Mononuclear cell (primary cell): ENCODE data around the gene DPP8. TPM values are rescaled to one million over a fixed set of nuclear protein-coding genes. Genes with fewer than 3 reads are reported as not detected.

Experiments used
- H3K27me3 ChIP-seq: 2 replicates; pipeline ENCODE4 v1.6.0; 2011; ENCODE audit warnings: low read length, control low read depth; ENCODE audit not compliant: insufficient read depth
- H3K4me1 ChIP-seq: 2 replicates; pipeline ENCODE4 v1.5.1; 2011; ENCODE audit warnings: mild to moderate bottlenecking, low read length, control low read depth; ENCODE audit not compliant: insufficient read depth
- H3K4me3 ChIP-seq: 2 replicates; pipeline ENCODE4 v1.5.1; 2011; ENCODE audit warnings: mild to moderate bottlenecking, low read length, moderate library complexity
- H3K9me3 ChIP-seq: 2 replicates; pipeline ENCODE4 v1.5.1; 2011; ENCODE audit warnings: low read depth, mild to moderate bottlenecking, control low read depth, low read length
- total RNA-seq: library from RNA; depleted of rRNA; stranded (reverse); fragments of >200 nt; gene quantifications from one replicate; pipeline ENCODE4 v1.2.3, GENCODE V29; 2012

DPP8 gene
- total RNA-seq, 1 donor: 51.1 TPM

GRCh38 chr15:65423976-65424679 lies 93.4 kb downstream of the DPP8 start:
- Histone ChIP-seq H3K4me3 (no peak overlapping the region), H3K27me3 (peaks cover 39% of the 10 kb centered on the region), H3K4me1 (peaks cover 14% of the 10 kb centered on the region), H3K9me3 (no peaks in the 10 kb centered on the region)

GRCh38 chr15:65423150-65423975 lies 94.1 kb downstream of the DPP8 start:
- Histone ChIP-seq H3K9me3 (no peaks in the 10 kb centered on the region), H3K4me1 (peaks cover 14% of the 10 kb centered on the region), H3K27me3 (peaks cover 43% of the 10 kb centered on the region), H3K4me3 (no peak overlapping the region)

- Histone ChIP-seq H3K27me3 (peaks cover 43% of the 10 kb centered on the region), H3K9me3 (no peaks in the 10 kb centered on the region), H3K4me1 (peaks cover 14% of the 10 kb centered on the region), H3K4me3 (no peak overlapping the region)
These were observed 95.9 kb downstream of the DPP8 start for GRCh38 chr15:65421360-65422215.

- Histone ChIP-seq H3K9me3 (no peaks in the 10 kb centered on the region), H3K27me3 (peaks cover 41% of the 10 kb centered on the region), H3K4me3 (no peak overlapping the region), H3K4me1 (peaks cover 14% of the 10 kb centered on the region)
These were observed 96.5 kb downstream of the DPP8 start for GRCh38 chr15:65420975-65421359.

GRCh38 chr15:65418596-65418995 lies 98.9 kb downstream of the DPP8 start:
- no peaks in the 10 kb centered on the region for H3K9me3 ChIP-seq
- H3K27me3 ChIP-seq: peaks cover 33% of the 10 kb centered on the region
- H3K4me1 ChIP-seq: peaks cover 14% of the 10 kb centered on the region
- H3K4me3 ChIP-seq: no peak overlapping the region

GRCh38 chr15:65416845-65417416 lies 100.6 kb downstream of the DPP8 start:
- Histone ChIP-seq H3K4me3 (no peak overlapping the region), H3K27me3 (peaks cover 22% of the 10 kb centered on the region), H3K4me1 (peaks cover 8% of the 10 kb centered on the region), H3K9me3 (no peaks in the 10 kb centered on the region)

- Histone ChIP-seq H3K27me3 (peaks cover 6% of the 10 kb centered on the region), H3K4me1 (no peaks in the 10 kb centered on the region), H3K4me3 (no peak overlapping the region), H3K9me3 (no peaks in the 10 kb centered on the region)
These were observed 102.5 kb downstream of the DPP8 start for GRCh38 chr15:65414841-65415621.

GRCh38 chr15:65413760-65414144 lies 103.7 kb downstream of the DPP8 start:
- Histone ChIP-seq H3K27me3 (no peaks in the 10 kb centered on the region), H3K9me3 (no peaks in the 10 kb centered on the region), H3K4me1 (peaks cover 9% of the 10 kb centered on the region), H3K4me3 (no peak overlapping the region)

GRCh38 chr15:65413051-65413759 lies 104.3 kb downstream of the DPP8 start:
- Histone ChIP-seq H3K4me3 (no peak overlapping the region), H3K27me3 (no peaks in the 10 kb centered on the region), H3K4me1 (peaks cover 9% of the 10 kb centered on the region)

GRCh38 chr15:65412556-65412955 lies 104.9 kb downstream of the DPP8 start:
- peaks cover 9% of the 10 kb centered on the region for H3K4me1 ChIP-seq
- H3K4me3 ChIP-seq: no peak overlapping the region
- H3K9me3 ChIP-seq: no peaks in the 10 kb centered on the region
- H3K27me3 ChIP-seq: no peaks in the 10 kb centered on the region

More at GRCh38 chr15:65413051-65413759, 104.3 kb downstream of the DPP8 start:
- no peaks in the 10 kb centered on the region for H3K9me3 ChIP-seq

GRCh38 chr15:65411465-65412071 lies 105.9 kb downstream of the DPP8 start:
- H3K27me3 ChIP-seq: no peaks in the 10 kb centered on the region
- H3K4me1 ChIP-seq: peaks cover 9% of the 10 kb centered on the region
- H3K4me3 ChIP-seq: no peak overlapping the region
- no peaks in the 10 kb centered on the region for H3K9me3 ChIP-seq

GRCh38 chr15:65410972-65411371 lies 106.5 kb downstream of the DPP8 start:
- peaks cover 9% of the 10 kb centered on the region for H3K4me1 ChIP-seq
- H3K27me3 ChIP-seq: no peaks in the 10 kb centered on the region
- H3K9me3 ChIP-seq: no peaks in the 10 kb centered on the region
- H3K4me3 ChIP-seq: no peak overlapping the region

- H3K4me1 ChIP-seq: peaks cover 9% of the 10 kb centered on the region
- H3K27me3 ChIP-seq: no peaks in the 10 kb centered on the region
- H3K4me3 ChIP-seq: no peak overlapping the region
- no peaks in the 10 kb centered on the region for H3K9me3 ChIP-seq
These were observed 107.5 kb downstream of the DPP8 start for GRCh38 chr15:65410036-65410435.
